MCF 10A (cell line): ENCODE results near the gene GSC. TPM values are rescaled to one million over a fixed set of nuclear protein-coding genes. Genes with fewer than 3 reads are reported as not detected.
A peak's percentile ranks its signal among the peaks of the same experiment; 100 is the strongest.

ENCODE experiments used
- BruUV-seq: library from RNA; stranded (reverse); fragments of 400-500 nt; replicated peaks from 2 replicates; lab custom pipeline; 2021; lab: Mats Ljungman, UMichigan
- CTCF ChIA-PET: fragments of 300-600 bp; sonication (Branson Sonifier 250); formaldehyde crosslinking; extraction: SDS; loops from one replicate; lab custom pipeline; 2021; ENCODE audit warnings: antibody characterized with exemption, inconsistent platforms; lab: Yijun Ruan, JAX
- POLR2A ChIA-PET: fragments of 300-600, 350-650 bp; sonication (Branson Sonifier 250); formaldehyde crosslinking; extraction: SDS; loops from one replicate; lab custom pipeline; 2020; ENCODE audit warnings: antibody characterized with exemption, inconsistent platforms; lab: Yijun Ruan, JAX
- DNase-seq: peaks from one replicate; pipeline ENCODE4 v3.0.0-alpha.2; 2018; ENCODE audit not compliant: unreplicated experiment
- H3K27ac Mint-ChIP-seq: one replicate; pipeline ENCODE4 v1.8.0; 2022; ENCODE audit warnings: mild to moderate bottlenecking, low read depth, mixed read lengths; ENCODE audit not compliant: unreplicated experiment
- H3K27me3 Mint-ChIP-seq: one replicate; pipeline ENCODE4 v1.8.0; 2022; ENCODE audit warnings: mixed read lengths; ENCODE audit not compliant: insufficient read depth, unreplicated experiment
- H3K36me3 Mint-ChIP-seq: one replicate; pipeline ENCODE4 v1.8.0; 2022; ENCODE audit warnings: mild to moderate bottlenecking, moderate library complexity, mixed read lengths; ENCODE audit not compliant: insufficient read depth, unreplicated experiment
- H3K4me1 Mint-ChIP-seq: one replicate; pipeline ENCODE4 v1.8.0; 2022; ENCODE audit warnings: mixed read lengths; ENCODE audit not compliant: insufficient read depth, unreplicated experiment
- H3K4me3 Mint-ChIP-seq: one replicate; pipeline ENCODE4 v1.8.0; 2022; ENCODE audit warnings: mild to moderate bottlenecking, moderate library complexity, mixed read lengths; ENCODE audit not compliant: unreplicated experiment
- H3K9me3 Mint-ChIP-seq: one replicate; pipeline ENCODE4 v1.8.0; 2022; ENCODE audit warnings: mixed read lengths; ENCODE audit not compliant: unreplicated experiment
- intact Hi-C: fragments of 100-400 bp; cut with micrococcal nuclease; formaldehyde crosslinking; loops from 2 replicates; pipeline ENCODE4 v1.14.1; 2022
- total RNA-seq: library from RNA; stranded (reverse); gene quantifications from 2 replicates; pipeline ENCODE4 v1.2.3, GENCODE V29; 2022
- TF ChIP-seq, protein P1 (sequence below): fragments of 200-600 bp; IDR thresholded peaks from one replicate; pipeline ENCODE4 v1.8.0; 2022; ENCODE audit warnings: antibody characterized with exemption, mild to moderate bottlenecking; ENCODE audit not compliant: unreplicated experiment

Gene GSC
- total RNA-seq, 1 experiment from 2014 or later: not detected

DNA sequence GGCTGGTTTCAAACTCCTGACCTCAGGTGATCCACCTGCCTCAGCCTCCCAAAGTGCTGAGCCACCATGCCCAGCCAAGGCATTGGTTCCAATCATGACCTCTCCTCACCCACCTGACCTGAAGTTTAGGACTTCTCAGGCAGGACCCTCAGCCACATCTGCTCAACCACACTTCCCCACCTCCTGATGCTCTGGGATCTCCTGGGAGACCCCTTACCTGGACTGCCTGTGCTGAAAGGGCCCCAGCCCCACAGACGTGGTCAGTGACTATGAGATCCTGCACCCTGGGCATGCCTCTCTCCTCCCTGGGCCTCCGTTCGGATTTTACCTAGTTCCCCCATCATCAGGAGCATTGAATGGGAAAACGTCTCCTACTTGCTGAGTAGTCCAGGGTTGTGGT lies 18.0 kb downstream of the GSC start:
- no peak overlapping the region for H3K27ac Mint-ChIP-seq
- BruUV-seq: no TSS peak
- intact Hi-C loops: no loop called here

DNA sequence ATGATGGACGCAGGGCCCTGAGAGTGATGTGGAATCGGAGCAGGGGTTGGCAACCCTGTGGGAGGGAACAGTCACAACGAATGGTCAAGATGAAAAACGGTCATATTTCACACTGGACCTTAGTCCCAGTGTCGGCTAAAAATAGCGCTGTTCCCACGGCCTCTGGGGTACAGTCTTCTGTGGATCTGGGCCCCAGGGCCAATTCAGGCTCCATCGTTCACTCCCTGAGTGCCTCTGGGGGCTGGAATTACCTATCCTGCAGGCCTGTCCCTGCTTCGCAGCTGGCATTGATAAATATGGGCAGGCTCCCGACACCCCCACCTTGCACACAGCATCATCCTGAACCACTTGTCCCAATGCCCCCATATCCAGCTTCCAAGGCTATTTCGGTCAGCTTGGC lies 18.6 kb downstream of the GSC start:
- ChIA-PET POLR2A (no interaction called here), CTCF (interaction anchor here (0.6 kb wide), 1 partner anchor 12 kb away, joined by 3 read pairs; no protein-coding TSS in a partner anchor)
- no TSS peak for BruUV-seq
- Mint-ChIP-seq H3K9me3 (peaks cover 7% of the 10 kb centered on the region), H3K36me3 (no peaks in the 10 kb centered on the region), H3K27ac (no peak overlapping the region), H3K27me3 (peaks cover 16% of the 10 kb centered on the region), H3K4me3 (no peak overlapping the region), H3K4me1 (no peaks in the 10 kb centered on the region)
- intact Hi-C loops: no loop called here
- no peak for DNase-seq
- TF ChIP-seq, protein P1, sequence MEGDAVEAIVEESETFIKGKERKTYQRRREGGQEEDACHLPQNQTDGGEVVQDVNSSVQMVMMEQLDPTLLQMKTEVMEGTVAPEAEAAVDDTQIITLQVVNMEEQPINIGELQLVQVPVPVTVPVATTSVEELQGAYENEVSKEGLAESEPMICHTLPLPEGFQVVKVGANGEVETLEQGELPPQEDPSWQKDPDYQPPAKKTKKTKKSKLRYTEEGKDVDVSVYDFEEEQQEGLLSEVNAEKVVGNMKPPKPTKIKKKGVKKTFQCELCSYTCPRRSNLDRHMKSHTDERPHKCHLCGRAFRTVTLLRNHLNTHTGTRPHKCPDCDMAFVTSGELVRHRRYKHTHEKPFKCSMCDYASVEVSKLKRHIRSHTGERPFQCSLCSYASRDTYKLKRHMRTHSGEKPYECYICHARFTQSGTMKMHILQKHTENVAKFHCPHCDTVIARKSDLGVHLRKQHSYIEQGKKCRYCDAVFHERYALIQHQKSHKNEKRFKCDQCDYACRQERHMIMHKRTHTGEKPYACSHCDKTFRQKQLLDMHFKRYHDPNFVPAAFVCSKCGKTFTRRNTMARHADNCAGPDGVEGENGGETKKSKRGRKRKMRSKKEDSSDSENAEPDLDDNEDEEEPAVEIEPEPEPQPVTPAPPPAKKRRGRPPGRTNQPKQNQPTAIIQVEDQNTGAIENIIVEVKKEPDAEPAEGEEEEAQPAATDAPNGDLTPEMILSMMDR: no peak

More for the DNA sequence above, 18.0 kb downstream of the GSC start:
- no peak for DNase-seq
- POLR2A ChIA-PET: no interaction called here
- CTCF ChIA-PET: interaction anchor here (0.6 kb wide), 1 partner anchor 12 kb away, joined by 3 read pairs; no protein-coding TSS in a partner anchor
- Mint-ChIP-seq H3K4me1 (no peaks in the 10 kb centered on the region), H3K9me3 (peaks cover 2% of the 10 kb centered on the region), H3K36me3 (no peaks in the 10 kb centered on the region), H3K27me3 (peaks cover 16% of the 10 kb centered on the region), H3K4me3 (no peak overlapping the region)
- TF ChIP-seq, protein P1: no peak

DNA sequence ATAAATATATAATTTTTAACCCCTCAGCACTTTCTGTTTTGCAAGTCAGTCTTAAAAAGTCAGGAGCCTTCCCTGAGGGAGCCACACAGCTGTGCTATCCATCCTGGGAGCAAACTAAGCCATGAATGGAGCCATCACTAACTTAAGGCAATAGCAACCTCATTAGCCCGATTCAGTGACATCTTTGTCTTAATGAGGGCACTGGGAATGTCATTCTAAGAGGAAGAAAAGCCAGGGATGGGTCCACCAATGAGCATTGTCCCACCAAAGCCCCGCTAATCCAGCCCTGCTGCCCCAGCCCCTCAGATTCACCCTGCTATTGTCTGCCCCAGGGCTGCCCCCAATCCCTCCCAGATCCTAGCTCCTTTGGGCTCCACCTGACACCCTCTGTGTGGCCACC lies 19.5 kb downstream of the GSC start:
- BruUV-seq: no TSS peak
- peaks cover 7% of the 10 kb centered on the region for H3K9me3 Mint-ChIP-seq
- intact Hi-C loops: no loop called here
- H3K27me3 Mint-ChIP-seq: peaks cover 16% of the 10 kb centered on the region
- TF ChIP-seq, protein P1: no peak
- ChIA-PET CTCF (interaction anchor here (0.7 to 2.7 kb wide), 4 partner anchors 12 to 322 kb away, joined by 3 to 14 read pairs (median 4); no protein-coding TSS in a partner anchor), POLR2A (interaction anchor here (0.5 to 1.1 kb wide), 2 partner anchors 15 to 72 kb away, joined by 3 read pairs; no protein-coding TSS in a partner anchor)
- no peak for DNase-seq
- no peaks in the 10 kb centered on the region for H3K4me1 Mint-ChIP-seq
- H3K36me3 Mint-ChIP-seq: no peaks in the 10 kb centered on the region
- H3K27ac Mint-ChIP-seq: no peak overlapping the region
- no peak overlapping the region for H3K4me3 Mint-ChIP-seq

DNA sequence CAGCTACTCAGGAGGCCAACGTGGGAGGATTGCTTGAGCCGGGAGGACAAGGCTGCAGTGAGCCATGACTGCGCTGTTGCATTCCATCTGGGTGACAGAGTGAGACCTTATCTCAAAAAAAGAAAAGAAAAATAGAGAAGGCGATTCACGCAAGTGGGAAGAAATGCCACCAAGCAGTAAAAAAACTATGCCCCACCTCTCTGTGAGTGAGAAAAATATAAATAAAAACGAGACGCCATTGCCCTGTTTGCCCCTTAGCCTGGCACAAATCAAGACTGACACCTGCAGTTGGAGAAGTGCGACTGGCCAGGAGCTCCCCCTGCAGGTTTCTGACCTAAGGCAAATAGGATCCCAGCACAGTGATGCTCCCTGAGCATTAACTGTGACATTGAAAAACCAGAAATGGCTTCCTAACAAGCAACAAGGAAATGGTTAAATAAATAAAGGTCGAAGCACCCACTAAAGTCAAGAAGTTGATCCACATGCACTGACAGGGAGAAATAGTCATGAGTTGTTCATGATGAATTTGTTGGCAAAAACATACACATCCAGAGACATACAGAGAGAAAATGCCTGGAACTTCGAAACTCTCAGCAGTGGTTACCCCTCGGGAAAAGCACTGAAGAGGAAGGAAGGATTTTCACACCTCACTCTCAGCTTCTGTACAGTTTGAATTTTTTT lies 21.1 kb downstream of the GSC start:
- POLR2A ChIA-PET: interaction anchor here (0.6 to 1.1 kb wide), 2 partner anchors 13 to 216 kb away, joined by 3 read pairs; no protein-coding TSS in a partner anchor
- Mint-ChIP-seq H3K27ac (no peak overlapping the region), H3K9me3 (peaks cover 7% of the 10 kb centered on the region), H3K27me3 (peaks cover 16% of the 10 kb centered on the region), H3K36me3 (no peaks in the 10 kb centered on the region), H3K4me1 (no peaks in the 10 kb centered on the region), H3K4me3 (no peak overlapping the region)
- DNase-seq: peak; percentile 56
- TF ChIP-seq, protein P1: peak; percentile 38
- CTCF ChIA-PET: interaction anchor here (0.6 to 2.7 kb wide), 13 partner anchors 11 to 1511 kb away, joined by 3 to 14 read pairs (median 3); no protein-coding TSS in a partner anchor
- BruUV-seq: no TSS peak
- intact Hi-C loops: loop anchor here (2.0 kb wide), 1 partner anchor 60 kb away; no protein-coding TSS in a partner anchor
